NOMO-1 treated with DMSO at 0.1 percent for 48 hours (cell line): Measurements from ENCODE around the gene COL6A5.
A peak's percentile ranks its signal among the peaks of the same experiment; 100 is the strongest.
"Not testable (repeated sequence)": the region's sequence is repeated elsewhere in the genome, so short reads cannot be mapped to it uniquely, and the experiment has no call there.

Experiments
- DNase-seq: peaks from one replicate; lab custom pipeline; 2025; ENCODE audit not compliant: unreplicated experiment; lab: John Stamatoyannopoulos, UW

Gene COL6A5

GRCh38 chr3:130345487-130346079, at the start of gene COL6A5:
Gene COL6A5 (plus strand): TSS chr3:130345672. CDS start chr3:130373639, 27,967 bp downstream.
- DNase-seq = peak; percentile 21

DNA sequence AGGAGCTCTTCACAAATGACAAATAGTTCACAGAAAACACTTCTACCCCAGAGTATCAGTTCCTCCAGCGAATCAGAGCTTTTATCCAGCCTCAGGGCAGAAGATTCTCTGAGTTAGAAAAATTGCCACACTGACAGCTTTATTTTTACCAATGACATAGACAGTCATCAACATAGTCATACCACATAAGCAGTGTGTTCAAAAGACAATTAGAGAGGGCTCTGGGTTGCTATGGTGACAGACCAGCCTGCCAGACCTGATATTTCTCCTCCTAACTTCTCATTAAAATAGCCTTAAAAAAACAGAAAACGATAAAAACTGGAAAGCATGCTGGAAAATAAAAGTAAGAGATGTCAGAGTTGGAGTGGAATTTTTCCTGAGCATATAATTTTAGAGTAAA, 45.9 kb upstream of the COL6A5 start:
- no peak for DNase-seq

DNA sequence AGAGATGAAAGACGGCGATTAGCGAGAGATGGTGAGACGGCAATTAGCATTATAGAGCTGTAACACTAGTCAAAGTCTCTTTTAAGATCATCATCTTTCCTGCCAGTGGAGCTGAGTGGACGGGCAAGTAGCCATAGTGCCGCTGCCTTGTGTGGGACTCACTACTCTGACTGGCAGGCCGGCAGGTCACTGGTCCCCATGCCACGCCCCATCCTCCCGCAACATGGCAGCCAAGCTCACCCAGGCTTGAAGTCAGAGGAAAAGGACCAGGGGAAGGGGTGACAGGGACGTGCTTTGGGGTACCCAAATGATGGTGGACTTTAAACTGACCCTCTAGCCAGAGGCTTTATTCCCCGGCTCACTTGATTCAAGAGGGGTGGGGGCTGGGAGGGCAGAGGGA, 44.6 kb upstream of the COL6A5 start:
- no peak for DNase-seq

DNA sequence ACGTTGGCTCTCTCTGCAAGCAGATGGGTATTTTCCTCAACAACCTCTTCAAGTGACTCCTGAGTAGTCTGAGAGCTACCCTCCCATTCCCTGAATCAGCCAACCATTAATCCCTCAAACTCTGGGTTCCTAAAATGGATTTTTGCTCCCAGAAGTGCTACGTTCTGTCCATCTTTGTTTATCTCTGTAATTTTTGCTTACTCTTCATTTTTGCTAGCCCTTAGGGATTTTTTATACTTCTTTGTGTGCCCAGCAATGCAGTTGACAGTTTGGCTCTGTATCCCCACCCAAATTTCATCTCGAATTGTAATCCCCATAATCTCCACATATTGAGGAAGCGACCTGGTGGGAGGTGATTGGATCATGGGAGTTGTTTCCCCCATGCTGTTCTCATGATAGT, 35.4 kb upstream of the COL6A5 start:
- no peak for DNase-seq

GRCh38 chr3:130312374-130312773, 33.1 kb upstream of the COL6A5 start:
- no peak for DNase-seq

DNA sequence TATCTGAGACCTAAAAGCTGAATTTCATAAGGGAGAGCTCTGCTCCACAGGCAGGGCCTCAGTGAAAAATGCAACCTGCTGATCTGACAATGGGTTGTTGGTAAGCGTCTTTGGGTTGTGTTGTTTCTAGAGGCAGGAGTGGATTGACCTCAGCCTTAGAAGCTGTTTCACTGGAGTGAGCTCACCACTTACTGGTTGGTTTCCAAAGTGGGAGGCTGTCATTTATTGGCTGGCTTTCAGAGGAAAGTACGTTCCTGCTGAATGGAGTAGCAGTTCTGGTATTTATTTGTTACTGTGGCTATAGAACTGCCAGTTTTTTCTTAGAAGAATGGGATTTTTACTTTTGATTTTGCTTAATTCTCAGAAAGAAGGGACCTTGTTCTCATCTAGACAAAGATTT, 29.3 kb upstream of the COL6A5 start:
- DNase-seq = no peak

DNA sequence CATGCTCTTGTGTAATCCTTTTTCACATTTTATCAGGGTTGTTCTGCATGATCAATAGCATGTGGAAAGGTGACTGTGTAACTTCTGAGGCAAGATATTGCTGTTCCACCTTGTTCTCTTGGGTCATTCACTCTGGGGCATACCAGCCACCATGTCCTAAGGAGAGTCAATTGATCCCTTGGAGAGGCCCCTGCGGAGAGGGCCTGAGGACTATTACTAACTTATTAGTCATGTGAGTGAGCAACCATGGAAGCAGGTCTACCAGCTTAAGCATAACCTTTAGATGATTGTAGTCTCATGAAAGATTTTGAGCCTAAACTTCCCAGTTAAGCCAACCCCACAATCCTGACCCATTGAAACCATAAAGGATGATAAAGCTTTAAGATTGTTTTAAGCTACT, 22.0 kb upstream of the COL6A5 start:
- no peak for DNase-seq

- DNase-seq = no peak
These were observed 4.7 kb upstream of the COL6A5 start for GRCh38 chr3:130340766-130341165.

GRCh38 chr3:130341388-130341787, 4.1 kb upstream of the COL6A5 start:
- DNase-seq = peak; percentile 95

GRCh38 chr3:130341882-130342281, 3.6 kb upstream of the COL6A5 start:
- no peak for DNase-seq

DNA sequence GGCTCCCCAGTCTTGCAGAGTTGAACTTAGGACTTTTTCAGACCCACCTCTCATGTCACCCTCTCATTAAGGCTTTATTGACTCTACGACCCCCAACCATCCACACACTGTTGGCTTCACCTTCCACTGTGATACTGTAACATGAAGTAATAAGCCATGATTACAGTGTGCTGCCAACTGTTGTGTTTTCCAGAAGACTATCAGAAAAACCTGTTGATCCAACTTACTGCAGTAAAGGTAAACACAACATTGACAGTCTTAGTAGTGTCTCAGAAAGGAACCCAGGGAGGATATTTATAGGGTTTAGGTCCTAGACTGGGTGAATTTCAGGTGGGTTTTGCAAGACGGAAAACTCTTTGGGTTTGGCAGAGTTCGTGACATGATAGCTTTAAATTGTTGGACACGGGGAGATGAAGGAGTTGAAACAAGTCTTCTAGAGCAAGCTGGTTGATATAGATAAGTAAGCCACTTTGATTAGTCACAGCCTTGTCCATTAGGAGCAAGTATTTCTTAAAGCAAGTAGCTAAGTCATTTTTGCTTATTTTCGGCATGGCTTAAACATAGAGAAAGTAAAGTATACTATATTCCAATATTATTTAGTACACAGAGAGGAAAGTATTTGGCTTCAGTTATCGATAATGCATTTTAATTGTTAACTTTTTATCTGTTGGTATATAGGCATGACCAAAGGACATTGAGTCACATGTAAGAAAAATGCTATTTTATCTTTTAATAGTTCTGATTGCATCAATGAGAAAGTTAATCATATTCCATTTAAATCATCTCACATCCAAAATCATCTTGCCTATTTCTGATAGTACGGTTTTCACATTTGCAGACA, 2.4 kb upstream of the COL6A5 start:
- DNase-seq = no peak

GRCh38 chr3:130348258-130348657, 2.8 kb downstream of the COL6A5 start:
- not testable (repeated sequence) for DNase-seq

GRCh38 chr3:130354430-130354829, 9.0 kb downstream of the COL6A5 start:
- peak; percentile 100 for DNase-seq

DNA sequence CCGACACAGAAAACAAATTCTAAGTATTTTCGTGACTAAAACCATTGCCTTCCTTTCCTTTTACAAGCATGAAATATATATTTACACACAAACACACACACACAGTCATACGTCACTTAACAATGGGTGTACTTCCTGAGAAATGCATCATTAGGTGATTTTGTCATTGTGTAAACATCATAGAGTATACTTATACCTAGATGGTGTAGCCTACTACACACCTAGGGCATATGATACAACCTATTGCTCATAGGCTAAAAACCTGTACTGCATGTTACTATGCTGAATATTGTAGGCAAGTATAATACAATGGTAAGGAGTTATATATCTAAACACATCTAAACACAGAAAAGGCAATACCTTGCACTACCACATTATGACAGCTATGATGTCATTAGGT, 28.6 kb downstream of the COL6A5 start:
- no peak for DNase-seq

GRCh38 chr3:130374908-130375307, 29.4 kb downstream of the COL6A5 start:
- DNase-seq = no peak

DNA sequence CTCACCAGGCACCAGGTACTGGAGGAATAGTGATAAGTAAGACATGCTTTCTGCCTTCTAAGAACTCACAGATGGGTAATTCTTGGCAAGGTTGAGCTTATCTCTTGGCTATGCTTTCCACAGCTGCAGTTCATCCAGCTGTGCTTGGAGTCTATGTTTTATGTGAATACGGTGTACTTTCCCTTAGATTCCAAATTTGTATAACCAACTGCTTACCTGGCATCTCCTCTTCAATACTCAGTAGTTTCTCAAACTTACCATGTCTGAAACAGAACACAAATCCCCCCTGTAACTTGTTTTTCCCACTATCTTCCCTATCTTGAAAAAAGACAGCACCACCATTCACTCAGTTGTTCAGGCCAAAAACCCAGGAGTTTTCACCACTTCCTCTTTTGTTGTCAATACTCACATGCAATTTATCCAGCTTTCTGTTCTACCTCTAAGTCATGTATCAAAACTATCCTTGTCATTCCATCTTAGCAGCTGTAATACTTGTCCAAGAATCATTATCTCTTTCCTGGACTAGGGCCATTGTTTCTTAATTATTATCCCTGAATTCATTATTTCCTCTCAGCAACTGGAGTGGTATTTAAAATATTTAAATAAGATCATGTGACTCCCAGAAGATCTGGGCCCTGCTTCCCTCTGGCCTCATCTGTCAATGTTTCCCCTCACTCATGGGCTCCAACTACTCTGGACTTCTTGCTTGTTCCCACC, 32.6 kb downstream of the COL6A5 start:
- DNase-seq = peak; percentile 54

DNA sequence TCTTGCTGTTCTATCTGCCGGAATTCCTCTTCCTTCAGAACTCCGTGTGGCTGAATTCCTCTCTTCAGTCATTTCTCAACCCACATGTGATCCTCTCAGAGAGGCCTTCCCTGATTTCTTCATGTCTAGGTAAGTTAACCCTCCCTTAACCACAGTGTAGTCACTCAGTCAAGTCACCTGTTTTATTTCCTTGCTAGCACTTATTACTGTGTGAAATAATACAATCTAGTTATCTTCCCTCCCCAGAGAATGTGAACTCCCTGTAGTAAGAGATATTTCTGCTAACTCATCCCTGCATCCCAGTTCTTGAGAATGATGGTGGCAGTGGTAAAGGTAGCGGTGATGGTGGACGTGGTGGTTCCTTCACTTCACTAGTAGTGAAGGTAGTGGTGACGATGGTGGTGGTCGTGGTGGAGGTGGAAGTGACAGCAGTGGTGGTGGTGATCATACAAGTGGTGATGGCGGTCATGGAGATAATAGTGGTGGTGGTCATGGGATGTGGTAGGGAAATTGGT, 33.3 kb downstream of the COL6A5 start:
- DNase-seq = no peak

GRCh38 chr3:130379274-130379673, 33.8 kb downstream of the COL6A5 start:
- DNase-seq = no peak

- no peak for DNase-seq
These were observed 34.9 kb downstream of the COL6A5 start for GRCh38 chr3:130380398-130380797.

GRCh38 chr3:130383424-130383823, 38.0 kb downstream of the COL6A5 start:
- no peak for DNase-seq

DNA sequence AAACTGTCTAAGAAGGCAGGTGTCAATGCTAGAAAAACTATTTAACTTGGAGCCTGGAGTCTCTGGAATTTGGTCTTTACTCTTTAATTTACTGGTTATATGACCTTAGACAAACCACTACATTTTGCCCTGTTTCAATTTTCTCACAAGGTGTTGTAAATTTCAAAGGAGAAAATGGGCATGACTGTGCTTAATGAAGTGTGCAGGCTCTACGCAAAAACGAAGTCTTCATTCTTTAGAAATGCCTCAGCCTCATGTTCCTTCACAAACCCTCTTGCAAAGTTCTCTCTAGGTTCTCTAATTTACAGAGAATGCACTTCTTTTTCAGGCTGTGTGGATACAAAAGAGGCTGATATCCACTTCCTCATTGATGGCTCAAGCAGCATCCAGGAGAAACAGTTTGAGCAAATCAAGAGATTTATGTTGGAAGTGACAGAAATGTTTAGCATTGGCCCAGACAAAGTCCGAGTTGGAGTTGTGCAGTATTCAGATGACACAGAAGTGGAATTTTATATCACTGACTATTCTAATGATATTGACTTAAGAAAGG, 39.1 kb downstream of the COL6A5 start:
- DNase-seq = peak; percentile 67
